HG03039 (cell line): Measurements from ENCODE around the gene TMEM107.
A peak's percentile ranks its signal among the peaks of the same experiment; 100 is the strongest.
"Not testable (repeated sequence)": the region's sequence is repeated elsewhere in the genome, so short reads cannot be mapped to it uniquely, and the experiment has no call there.

ENCODE experiments used
- ATAC-seq: cut with Tn5 transposase; IDR thresholded peaks from one replicate; pipeline ENCODE4 v1.9.1; 2021; ENCODE audit warnings: mild to moderate bottlenecking, moderate library complexity; ENCODE audit not compliant: unreplicated experiment

TMEM107 gene

GRCh38 chr17:8189711-8190477 lies 13.7 kb upstream of the TMEM107 start, which contains the start of gene BORCS6:
Gene BORCS6, minus strand, starts transcription at chr17:8190180. Its CDS starts 40 bp downstream, at chr17:8190140.
- ATAC-seq, result peak; percentile 40

- ATAC-seq, result peak; percentile 0
Measured at GRCh38 chr17:8189041-8189710, 13.0 kb upstream of the TMEM107 start.

GRCh38 chr17:8188263-8188839 lies 12.2 kb upstream of the TMEM107 start:
- ATAC-seq, result no peak

DNA sequence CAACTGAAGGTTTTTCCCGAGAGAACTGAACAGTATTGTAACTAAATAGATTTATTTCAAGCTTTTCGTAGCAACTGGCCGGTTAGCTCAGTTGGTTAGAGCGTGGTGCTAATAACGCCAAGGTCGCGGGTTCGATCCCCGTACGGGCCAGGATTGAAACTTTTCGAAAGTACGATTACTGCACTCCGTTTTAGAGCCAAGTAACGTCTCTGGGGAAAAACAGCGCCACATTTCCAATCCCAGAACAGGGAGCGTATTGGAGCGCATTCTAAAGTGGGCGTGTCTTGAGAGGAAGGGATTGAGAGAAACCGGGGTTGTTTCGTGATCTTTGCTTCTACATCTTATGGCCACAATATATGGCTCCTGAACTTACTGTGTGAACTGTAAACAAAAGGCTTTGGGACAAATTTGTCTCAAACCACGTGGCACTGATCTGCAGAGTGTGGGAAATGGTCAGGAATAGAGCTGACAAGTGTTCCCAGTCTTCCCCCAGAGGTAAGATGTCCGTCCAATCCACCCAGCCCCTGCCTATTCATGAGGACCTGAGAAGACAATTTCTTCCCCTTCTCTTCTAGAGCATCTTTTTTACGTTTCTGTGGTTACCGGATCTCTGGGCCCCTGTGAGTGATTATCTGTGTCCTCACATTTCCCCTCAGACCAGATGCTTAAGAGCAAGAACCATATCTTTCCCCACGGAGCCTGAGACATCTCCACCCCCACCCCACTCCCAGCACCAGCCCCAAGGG lies 11.5 kb upstream of the TMEM107 start:
- peak; percentile 20 for ATAC-seq

GRCh38 chr17:8186787-8187516 lies 10.8 kb upstream of the TMEM107 start:
- peak; percentile 10 for ATAC-seq

DNA sequence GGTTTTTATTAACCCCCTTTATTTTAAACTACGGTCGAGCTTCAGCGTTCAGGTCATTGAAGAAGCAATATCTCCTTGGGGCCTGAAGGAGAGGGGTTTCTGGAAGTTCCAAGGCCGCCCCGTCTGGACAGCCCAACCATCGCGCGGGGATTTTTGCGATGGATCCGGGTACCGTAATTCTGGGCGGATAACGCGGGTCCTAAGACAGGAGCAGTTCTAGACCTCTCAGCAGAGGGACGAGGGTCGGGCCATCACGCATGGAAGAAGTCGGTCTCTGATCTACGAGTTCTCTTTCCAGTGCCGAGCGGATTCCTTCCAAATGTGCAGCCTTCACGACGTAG lies 10.2 kb upstream of the TMEM107 start:
- ATAC-seq, result no peak

DNA sequence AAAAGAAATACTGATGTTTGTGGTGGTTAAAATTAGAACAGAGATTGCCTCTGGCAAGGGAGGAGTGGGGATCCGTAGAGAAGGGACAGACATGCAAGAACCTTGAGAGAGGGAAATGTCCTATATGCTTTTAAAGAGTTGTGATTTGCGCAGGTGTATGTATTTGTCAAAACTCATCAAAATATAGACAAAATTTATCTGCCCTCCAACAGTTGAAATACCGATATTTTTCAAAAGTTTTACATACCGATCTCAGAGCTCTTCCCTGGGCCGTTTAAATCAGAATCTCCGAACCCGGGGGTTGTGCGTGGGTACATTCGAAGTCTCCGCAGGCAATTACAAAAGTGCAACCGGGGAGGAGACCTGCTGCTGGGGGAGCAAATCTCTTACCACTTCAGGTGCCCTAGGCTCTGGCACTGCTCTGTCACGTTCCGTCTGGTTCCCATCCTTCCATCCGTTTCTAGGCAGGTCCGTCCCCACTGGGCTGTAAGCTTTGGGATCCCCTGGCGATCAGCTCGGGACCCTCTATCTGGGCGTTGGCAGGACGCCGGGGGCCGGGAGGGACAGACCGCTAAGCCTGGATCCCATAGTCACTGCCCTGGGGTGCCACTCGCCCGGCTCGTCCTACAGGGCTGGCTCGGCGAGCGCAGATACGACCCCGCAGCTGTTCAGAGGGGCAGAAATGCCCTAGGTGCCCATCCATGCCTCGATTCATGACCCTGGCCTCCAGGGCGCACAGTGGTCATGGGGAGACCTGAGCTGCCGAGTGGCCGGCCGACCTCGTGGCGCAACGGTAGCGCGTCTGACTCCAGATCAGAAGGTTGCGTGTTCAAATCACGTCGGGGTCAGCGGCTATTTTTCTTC lies 9.6 kb upstream of the TMEM107 start:
- ATAC-seq, result no peak

- no peak for ATAC-seq
Measured at GRCh38 chr17:8176998-8177731, 985 bp upstream of the TMEM107 start.

- no peak for ATAC-seq
Measured at GRCh38 chr17:8175795-8176196, 384 bp downstream of the TMEM107 start.

DNA sequence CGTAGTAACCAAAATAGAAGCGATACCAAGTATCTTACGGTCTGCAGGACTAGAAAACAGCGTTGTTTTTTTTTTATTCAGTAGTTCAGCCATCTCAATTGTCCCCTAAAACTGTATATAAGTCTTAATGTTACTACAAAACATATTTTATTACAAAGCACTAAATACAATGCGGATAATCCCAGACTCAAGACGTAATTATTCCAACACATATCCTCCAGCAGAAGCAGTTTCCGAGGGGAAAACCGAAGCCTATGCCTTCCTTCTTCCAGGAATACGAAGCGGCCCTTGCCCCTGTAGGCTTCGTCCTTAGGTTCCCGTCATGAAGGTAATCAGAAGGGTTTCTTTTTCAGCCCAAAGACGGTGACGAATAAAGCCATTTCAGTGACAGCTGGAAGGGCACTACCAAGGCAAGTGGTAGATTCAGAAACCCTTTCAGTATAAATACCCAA lies 2.3 kb downstream of the TMEM107 start:
- ATAC-seq, result no peak

GRCh38 chr17:8173056-8173870 lies 2.9 kb downstream of the TMEM107 start:
- ATAC-seq, result peak; percentile 57

GRCh38 chr17:8170186-8170585 lies 6.0 kb downstream of the TMEM107 start:
- ATAC-seq, result not testable (repeated sequence)

DNA sequence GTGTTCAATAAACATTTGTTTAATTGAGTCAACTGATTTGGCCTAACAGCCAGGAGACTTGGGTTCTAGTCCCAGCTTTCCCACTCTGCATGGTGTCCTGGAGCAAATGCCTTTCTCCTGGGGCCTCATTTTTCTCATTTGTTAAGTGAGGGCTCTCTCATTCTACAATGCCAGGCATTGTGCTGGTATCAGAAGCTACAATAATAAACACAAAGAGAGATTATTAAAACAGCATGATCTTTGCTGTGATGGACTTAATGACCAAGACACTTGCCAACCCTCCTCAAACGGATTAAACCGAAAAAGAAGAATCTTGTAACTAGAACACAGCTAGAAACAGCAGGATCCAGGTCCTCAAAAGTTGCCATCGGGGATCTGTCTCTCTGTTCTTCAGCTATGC lies 8.7 kb downstream of the TMEM107 start:
- no peak for ATAC-seq

DNA sequence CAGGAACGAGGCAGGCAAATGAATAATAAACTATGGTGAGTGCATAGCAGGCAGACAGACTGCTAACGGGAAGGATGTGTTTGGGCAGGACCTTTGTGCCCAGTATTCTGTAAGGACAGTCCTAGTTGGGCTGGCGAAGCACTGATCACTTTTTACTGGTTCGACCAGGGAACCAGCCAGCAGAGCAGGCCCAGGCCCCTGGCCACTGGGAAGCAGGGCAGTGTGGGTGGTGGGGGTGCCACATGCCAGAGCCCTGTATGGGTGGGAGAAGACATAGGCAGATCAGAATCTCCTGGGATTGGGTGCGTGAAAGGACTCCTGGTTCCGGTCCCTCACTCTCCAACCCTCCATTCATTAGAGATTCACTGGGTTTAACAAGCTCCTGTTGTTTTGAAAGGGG lies 9.4 kb downstream of the TMEM107 start:
- ATAC-seq, result no peak

- no peak for ATAC-seq
Measured at GRCh38 chr17:8164815-8165131, 11.4 kb downstream of the TMEM107 start.

DNA sequence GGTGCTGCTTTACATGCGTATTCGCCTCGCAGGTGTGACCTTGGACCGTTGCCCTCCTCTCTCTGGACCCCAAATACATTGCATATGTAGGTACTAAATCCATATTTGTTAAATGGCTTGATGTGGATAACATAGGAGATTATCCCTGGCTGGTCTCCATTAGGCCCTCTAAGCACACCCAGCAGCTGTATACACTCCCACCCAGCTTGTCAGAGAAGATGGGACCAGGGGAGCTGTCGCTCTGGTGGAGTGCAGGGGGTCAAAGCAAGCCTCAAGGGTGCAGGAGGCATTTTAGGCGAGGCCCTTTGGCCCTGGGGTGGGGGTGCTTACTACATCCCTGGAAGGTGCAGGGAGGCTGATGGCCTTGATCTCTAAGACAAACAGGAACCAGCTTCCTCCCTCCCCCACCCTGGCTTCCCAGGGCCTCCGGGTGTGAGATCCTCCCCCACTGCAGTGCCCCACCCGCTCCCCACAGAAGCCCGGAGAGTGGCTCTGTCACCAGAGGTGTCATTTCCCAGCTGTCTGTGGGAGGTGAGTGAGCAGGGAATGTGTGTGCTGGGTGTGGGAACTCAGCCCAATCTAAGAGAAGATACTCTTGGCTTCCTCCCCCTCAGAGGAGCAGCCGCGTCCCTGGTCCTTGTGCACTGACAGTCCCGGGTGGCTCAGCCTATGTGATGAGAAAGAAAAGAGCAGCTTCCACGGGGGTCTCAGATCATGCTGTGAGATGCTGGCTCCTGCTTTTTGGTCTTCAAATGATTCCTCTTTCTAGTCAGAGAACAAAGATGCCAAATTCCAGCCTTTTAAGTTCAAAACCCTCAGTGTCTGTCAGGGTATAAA lies 12.0 kb downstream of the TMEM107 start:
- ATAC-seq, result no peak
